H9 (cell line): ENCODE results near the gene TACR2. TPM values are rescaled to one million over a fixed set of nuclear protein-coding genes. Genes with fewer than 3 reads are reported as not detected.

Source experiments
- DNase-seq: peaks from one replicate; pipeline ENCODE4 v3.0.0-alpha.2; 2017
- H2AFZ ChIP-seq: one replicate; pipeline ENCODE4 v1.6.1; 2013; ENCODE audit warnings: mild to moderate bottlenecking, low read length, control low read depth, moderate library complexity
- H2AK5ac ChIP-seq: 2 replicates; pipeline ENCODE4 v1.6.1; 2013; ENCODE audit warnings: low read length, control low read depth, mixed read lengths; ENCODE audit not compliant: insufficient read length
- H2BK120ac ChIP-seq: one replicate; pipeline ENCODE4 v1.6.1; 2013; ENCODE audit warnings: low read depth, mild to moderate bottlenecking, low read length, control low read depth, inconsistent platforms; ENCODE audit not compliant: poor library complexity, severe bottlenecking
- H2BK12ac ChIP-seq: 2 replicates; pipeline ENCODE4 v1.6.1; 2013; ENCODE audit warnings: low read length, control low read depth, mixed read lengths, low read depth; ENCODE audit not compliant: insufficient read length
- H2BK15ac ChIP-seq: 2 replicates; pipeline ENCODE4 v1.6.1; 2013; ENCODE audit warnings: low read depth, low read length, control low read depth
- H2BK20ac ChIP-seq: one replicate; pipeline ENCODE4 v1.6.1; 2013; ENCODE audit warnings: low read depth, mild to moderate bottlenecking, low read length, control low read depth, inconsistent platforms; ENCODE audit not compliant: poor library complexity, severe bottlenecking
- H2BK5ac ChIP-seq: 2 replicates; pipeline ENCODE4 v1.6.1; 2013; ENCODE audit warnings: low read length, control low read depth, mixed read lengths; ENCODE audit not compliant: insufficient read length
- H3K14ac ChIP-seq: 2 replicates; pipeline ENCODE4 v1.6.1; 2013; ENCODE audit warnings: low read length, control low read depth; ENCODE audit not compliant: insufficient read depth
- H3K18ac ChIP-seq: 2 replicates; pipeline ENCODE4 v1.6.1; 2013; ENCODE audit warnings: low read depth, mild to moderate bottlenecking, mixed read lengths, low read length, control low read depth; ENCODE audit not compliant: insufficient read length
- H3K23ac ChIP-seq: 2 replicates; pipeline ENCODE4 v1.6.1; 2013; ENCODE audit warnings: low read length, control low read depth, mixed read lengths, low read depth; ENCODE audit not compliant: insufficient read length
- H3K23me2 ChIP-seq: 2 replicates; pipeline ENCODE4 v1.6.1; 2013; ENCODE audit warnings: low read depth, mild to moderate bottlenecking, mixed read lengths, low read length, control low read depth; ENCODE audit not compliant: insufficient read length, poor library complexity, severe bottlenecking
- H3K27ac ChIP-seq: 2 replicates; pipeline ENCODE4 v1.5.1; 2013; ENCODE audit warnings: low read length, control low read depth, mixed read lengths, low read depth; ENCODE audit not compliant: insufficient read length
- H3K27me3 ChIP-seq: 2 replicates; pipeline ENCODE4 v1.6.1; 2013; ENCODE audit warnings: low read length, control low read depth, inconsistent platforms; ENCODE audit not compliant: insufficient read depth
- H3K4ac ChIP-seq: 2 replicates; pipeline ENCODE4 v1.6.1; 2013; ENCODE audit warnings: low read depth, mild to moderate bottlenecking, control low read depth, inconsistent platforms, low read length, moderate library complexity
- H3K4me1 ChIP-seq: 2 replicates; pipeline ENCODE4 v1.6.1; 2013; ENCODE audit warnings: low read length, control low read depth, inconsistent platforms; ENCODE audit not compliant: insufficient read depth
- H3K4me2 ChIP-seq: 2 replicates; pipeline ENCODE4 v1.6.1; 2013; ENCODE audit warnings: low read length, control low read depth, mixed read lengths; ENCODE audit not compliant: insufficient read length, insufficient read depth
- H3K56ac ChIP-seq: 2 replicates; pipeline ENCODE4 v1.6.1; 2013; ENCODE audit warnings: low read depth, mild to moderate bottlenecking, mixed read lengths, low read length, control low read depth; ENCODE audit not compliant: insufficient read length
- H3K79me1 ChIP-seq: 2 replicates; pipeline ENCODE4 v1.6.1; 2013; ENCODE audit warnings: low read depth, mild to moderate bottlenecking, moderate library complexity, low read length, control low read depth, inconsistent platforms; ENCODE audit not compliant: insufficient read depth, poor library complexity, severe bottlenecking
- H3K79me2 ChIP-seq: 2 replicates; pipeline ENCODE4 v1.6.1; 2013; ENCODE audit warnings: low read length, control low read depth, inconsistent platforms; ENCODE audit not compliant: insufficient read depth
- H3K9ac ChIP-seq: 2 replicates; pipeline ENCODE4 v1.6.1; 2013; ENCODE audit warnings: low read length, control low read depth, mixed read lengths; ENCODE audit not compliant: insufficient read length; ENCODE audit errors: extremely low read depth
- H3K9me3 ChIP-seq: one replicate; pipeline ENCODE4 v1.6.1; 2013; ENCODE audit warnings: low read depth, low read length, inconsistent platforms; ENCODE audit not compliant: control insufficient read depth
- H3T11ph ChIP-seq: one replicate; pipeline ENCODE4 v1.6.1; 2013; ENCODE audit warnings: mild to moderate bottlenecking, low read length, control low read depth, inconsistent platforms
- H4K20me1 ChIP-seq: one replicate; pipeline ENCODE4 v1.6.1; 2013; ENCODE audit not compliant: control insufficient read depth, insufficient read length, insufficient read depth
- H4K5ac ChIP-seq: 2 replicates; pipeline ENCODE4 v1.6.1; 2013; ENCODE audit warnings: low read depth, mild to moderate bottlenecking, mixed read lengths, low read length, control low read depth; ENCODE audit not compliant: insufficient read length
- H4K8ac ChIP-seq: replicated peaks from 2 replicates; pipeline ENCODE4 v1.6.1; 2013; ENCODE audit warnings: low read length, control low read depth, mixed read lengths, low read depth; ENCODE audit not compliant: insufficient read length
- H4K91ac ChIP-seq: 2 replicates; pipeline ENCODE4 v1.6.1; 2013; ENCODE audit warnings: low read depth, mild to moderate bottlenecking, moderate library complexity, mixed read lengths, low read length, control low read depth; ENCODE audit not compliant: insufficient read length
- H3K27ac Mint-ChIP-seq, 3 experiments: 2 replicates in 2 of 3; 3 replicates in 1 of 3; pipeline ENCODE4 v1.8.0; 2020 to 2021; ENCODE audit warnings: mixed read lengths in 3 of 3, mild to moderate bottlenecking in 1 of 3, moderate library complexity in 1 of 3
- H3K27me3 Mint-ChIP-seq: 2 replicates; pipeline ENCODE4 v1.8.0; 2021; ENCODE audit warnings: low read depth, mild to moderate bottlenecking, moderate library complexity, mixed read lengths
- H3K36me3 Mint-ChIP-seq, 3 experiments: 2 replicates in 2 of 3; 3 replicates in 1 of 3; pipeline ENCODE4 v1.8.0; 2020 to 2021; ENCODE audit warnings: low read depth in 3 of 3, mixed read lengths in 3 of 3; ENCODE audit not compliant: insufficient read depth in 1 of 3
- H3K4me1 Mint-ChIP-seq, 2 experiments: 2 replicates each; pipeline ENCODE4 v1.8.0; 2020; ENCODE audit warnings: mixed read lengths in 2 of 2
- H3K4me3 Mint-ChIP-seq, 2 experiments: 2 replicates in 1 of 2; 3 replicates in 1 of 2; pipeline ENCODE4 v1.8.0; 2020 to 2021; ENCODE audit warnings: mild to moderate bottlenecking in 2 of 2, mixed read lengths in 2 of 2, moderate library complexity in 1 of 2
- H3K9me3 Mint-ChIP-seq, 2 experiments: 2 replicates in 1 of 2; 3 replicates in 1 of 2; pipeline ENCODE4 v1.8.0; 2020; ENCODE audit warnings: mild to moderate bottlenecking in 2 of 2, mixed read lengths in 2 of 2, moderate library complexity in 1 of 2
- WGBS: extraction: QIAGEN DNeasy Blood & Tissue Kit; methylation state at CpG from one replicate; pipeline ENCODE4 v1.1.7; 2013; ENCODE audit warnings: missing lambda C conversion rate, low lambda C conversion rate, mixed read lengths; ENCODE audit not compliant: insufficient read length; ENCODE audit errors: extremely low coverage; 5-methylcytosine and 5-hydroxymethylcytosine counted together
- total RNA-seq: library from RNA; stranded (reverse); gene quantifications from 2 replicates; pipeline ENCODE4 v1.2.1, GENCODE V29; 2021
- TF ChIP-seq, protein P1 (sequence below): fragments of 200-600 bp; sonication (generic); conservative IDR thresholded peaks from 3 replicates; pipeline ENCODE4 v1.8.0; 2021; ENCODE audit warnings: antibody characterized with exemption, mild to moderate bottlenecking

The TACR2 gene
- total RNA-seq, 1 experiment from 2014 or later = not detected

DNA sequence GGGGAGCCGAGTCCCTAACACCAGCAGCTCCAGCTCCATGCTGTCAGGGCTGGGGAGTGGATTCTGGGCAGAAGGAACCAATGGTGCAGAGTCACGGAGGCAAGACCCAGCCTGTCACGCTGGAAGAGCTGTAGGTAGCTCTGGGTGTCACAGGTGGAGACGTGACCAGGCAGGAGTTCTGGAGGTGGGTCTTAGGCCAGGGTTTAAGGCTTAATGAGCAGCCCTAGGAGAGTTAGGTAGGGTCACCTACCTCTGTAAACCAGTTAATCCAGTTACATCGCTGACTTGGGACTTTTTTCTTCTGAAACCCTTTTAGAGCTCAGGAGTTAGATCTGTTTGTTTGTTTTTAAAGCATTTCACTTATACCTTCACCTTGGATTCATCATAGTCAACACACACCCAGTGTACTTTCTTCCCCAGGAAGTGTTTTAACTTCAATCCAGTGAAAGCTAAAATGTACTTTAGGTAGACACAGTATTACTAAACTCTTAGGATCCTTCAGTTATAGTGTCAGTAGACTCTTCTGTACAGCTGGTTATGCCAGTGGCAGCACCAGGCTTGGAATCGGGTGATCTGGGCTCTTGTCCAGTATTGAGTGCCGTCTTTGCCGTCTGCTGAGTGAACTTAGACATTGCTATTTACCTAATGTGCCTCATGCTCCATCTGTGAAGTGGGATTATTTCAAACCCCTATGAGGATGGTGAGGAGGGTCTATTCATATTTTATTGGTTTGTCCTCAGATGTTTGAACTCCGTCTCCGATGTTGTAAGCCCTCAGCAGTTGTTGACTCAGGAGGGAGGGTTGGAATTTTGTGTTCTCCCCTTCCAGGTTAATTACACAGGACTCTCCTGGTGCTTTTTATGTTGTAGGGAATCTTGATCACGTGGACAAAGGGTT lies 31.0 kb downstream of the TACR2 start:
- Mint-ChIP-seq H3K4me3 (no peak overlapping the region), H3K9me3 (no peaks in the 10 kb centered on the region), H3K27me3 (no peaks in the 10 kb centered on the region), H3K27ac (peak overlapping the region in 1 of 3 experiments; percentile 29; a peak in 1 of 7 replicates), H3K36me3 (peaks cover 63 to 75% (median 65%) of the 10 kb centered on the region in 3 experiments), H3K4me1 (peaks cover 20 to 22% of the 10 kb centered on the region in 2 experiments)
- Histone ChIP-seq H3K18ac (no peak overlapping the region), H3K4ac (no peak overlapping the region), H2BK20ac (no peak overlapping the region), H2AK5ac (no peak overlapping the region), H3K27me3 (no peaks in the 10 kb centered on the region), H3K4me1 (peaks cover 14% of the 10 kb centered on the region; the same call in 1 of the 2 replicates), H3K4me2 (no peak overlapping the region), H4K20me1 (no peaks in the 10 kb centered on the region), H2BK15ac (no peak overlapping the region), H3K23me2 (no peaks in the 10 kb centered on the region), H3K79me2 (no peaks in the 10 kb centered on the region), H4K8ac (no peak overlapping the region), H2BK120ac (no peak overlapping the region), H4K91ac (no peak overlapping the region), H2BK5ac (no peak overlapping the region), H3K23ac (no peak overlapping the region), H3K9me3 (no peaks in the 10 kb centered on the region), H3K27ac (no peak overlapping the region), H3K79me1 (no peaks in the 10 kb centered on the region), H3K9ac (no peak overlapping the region), H3K14ac (no peak overlapping the region), H2AFZ (no peak overlapping the region), H4K5ac (no peak overlapping the region), H3T11ph (no peak overlapping the region), H2BK12ac (no peak overlapping the region), H3K56ac (no peak overlapping the region)
- TF ChIP-seq, protein P1, sequence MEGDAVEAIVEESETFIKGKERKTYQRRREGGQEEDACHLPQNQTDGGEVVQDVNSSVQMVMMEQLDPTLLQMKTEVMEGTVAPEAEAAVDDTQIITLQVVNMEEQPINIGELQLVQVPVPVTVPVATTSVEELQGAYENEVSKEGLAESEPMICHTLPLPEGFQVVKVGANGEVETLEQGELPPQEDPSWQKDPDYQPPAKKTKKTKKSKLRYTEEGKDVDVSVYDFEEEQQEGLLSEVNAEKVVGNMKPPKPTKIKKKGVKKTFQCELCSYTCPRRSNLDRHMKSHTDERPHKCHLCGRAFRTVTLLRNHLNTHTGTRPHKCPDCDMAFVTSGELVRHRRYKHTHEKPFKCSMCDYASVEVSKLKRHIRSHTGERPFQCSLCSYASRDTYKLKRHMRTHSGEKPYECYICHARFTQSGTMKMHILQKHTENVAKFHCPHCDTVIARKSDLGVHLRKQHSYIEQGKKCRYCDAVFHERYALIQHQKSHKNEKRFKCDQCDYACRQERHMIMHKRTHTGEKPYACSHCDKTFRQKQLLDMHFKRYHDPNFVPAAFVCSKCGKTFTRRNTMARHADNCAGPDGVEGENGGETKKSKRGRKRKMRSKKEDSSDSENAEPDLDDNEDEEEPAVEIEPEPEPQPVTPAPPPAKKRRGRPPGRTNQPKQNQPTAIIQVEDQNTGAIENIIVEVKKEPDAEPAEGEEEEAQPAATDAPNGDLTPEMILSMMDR = no peak
- whole genome bisulfite sequencing = no CpG with 5 or more reads among the region's 11 CpGs
- no peak for DNase-seq
